Measurements from ENCODE around the gene LGALS12. TPM values are rescaled to one million over a fixed set of nuclear protein-coding genes. Genes with fewer than 3 reads are reported as not detected.

The LGALS12 gene
- total RNA-seq, 1 donor from 2014 or later = 0.25 TPM

DNA sequence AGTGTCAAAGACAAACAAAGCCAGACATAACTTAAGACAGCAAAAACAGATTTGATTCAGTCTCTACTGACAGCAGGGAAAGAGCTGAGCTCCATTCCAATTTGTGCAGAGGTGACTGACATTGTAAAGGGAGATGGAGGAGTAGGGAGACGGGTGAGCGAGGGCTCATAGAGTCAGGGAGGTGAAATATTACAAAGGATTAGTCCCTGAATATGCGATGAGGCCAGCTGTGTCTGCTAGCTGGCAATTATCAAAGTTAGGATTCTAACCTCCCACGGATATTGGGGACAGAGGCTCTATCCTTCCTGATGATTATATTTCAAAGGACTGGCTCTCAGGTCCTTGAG is 49.0 kb downstream of the LGALS12 start:
- Histone ChIP-seq H3K27me3 (ENCODE audit: low read depth) (no peaks in the 10 kb centered on the region), H3K9me3 (replicated peaks) (no peaks in the 10 kb centered on the region), H3K4me1 (peaks cover 4% of the 10 kb centered on the region), H3K36me3 (no peaks in the 10 kb centered on the region), H3K27ac (replicated peaks) (peak overlapping the region; percentile 42), H3K4me3 (no peak overlapping the region)
- no peak for DNase-seq
- TF ChIP-seq, protein P1, sequence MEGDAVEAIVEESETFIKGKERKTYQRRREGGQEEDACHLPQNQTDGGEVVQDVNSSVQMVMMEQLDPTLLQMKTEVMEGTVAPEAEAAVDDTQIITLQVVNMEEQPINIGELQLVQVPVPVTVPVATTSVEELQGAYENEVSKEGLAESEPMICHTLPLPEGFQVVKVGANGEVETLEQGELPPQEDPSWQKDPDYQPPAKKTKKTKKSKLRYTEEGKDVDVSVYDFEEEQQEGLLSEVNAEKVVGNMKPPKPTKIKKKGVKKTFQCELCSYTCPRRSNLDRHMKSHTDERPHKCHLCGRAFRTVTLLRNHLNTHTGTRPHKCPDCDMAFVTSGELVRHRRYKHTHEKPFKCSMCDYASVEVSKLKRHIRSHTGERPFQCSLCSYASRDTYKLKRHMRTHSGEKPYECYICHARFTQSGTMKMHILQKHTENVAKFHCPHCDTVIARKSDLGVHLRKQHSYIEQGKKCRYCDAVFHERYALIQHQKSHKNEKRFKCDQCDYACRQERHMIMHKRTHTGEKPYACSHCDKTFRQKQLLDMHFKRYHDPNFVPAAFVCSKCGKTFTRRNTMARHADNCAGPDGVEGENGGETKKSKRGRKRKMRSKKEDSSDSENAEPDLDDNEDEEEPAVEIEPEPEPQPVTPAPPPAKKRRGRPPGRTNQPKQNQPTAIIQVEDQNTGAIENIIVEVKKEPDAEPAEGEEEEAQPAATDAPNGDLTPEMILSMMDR (IDR thresholded peaks at IDR 0.05; ENCODE audit: borderline replicate concordance) = no peak
- intact Hi-C loops (cut with micrococcal nuclease) = no loop called here

- H3K36me3 ChIP-seq = no peaks in the 10 kb centered on the region
- TF ChIP-seq, protein P1 (IDR thresholded peaks at IDR 0.05; ENCODE audit: borderline replicate concordance) = no peak
- no peak for DNase-seq
Observed at GRCh38 chr11:63556404-63557013, 50.6 kb downstream of the LGALS12 start.

DNA sequence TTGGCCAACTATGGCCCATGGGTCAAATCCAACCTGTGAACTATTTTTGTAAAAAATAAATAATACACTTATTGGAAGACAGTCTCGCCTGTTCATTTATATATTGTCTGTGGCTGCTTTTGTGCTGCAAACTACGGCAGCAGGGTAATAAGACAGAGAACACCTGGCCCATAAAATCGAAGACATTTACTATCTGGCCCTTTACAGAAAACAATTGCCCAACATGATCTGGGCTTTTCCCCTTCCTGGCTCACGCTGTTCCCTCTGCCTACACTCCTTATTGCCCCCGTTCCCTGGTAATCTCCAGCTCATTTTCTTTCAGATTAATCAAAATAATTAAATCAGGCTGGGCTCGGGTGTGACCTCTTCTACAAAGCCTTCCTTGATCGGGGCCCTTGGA is 51.7 kb downstream of the LGALS12 start:
- Histone ChIP-seq H3K4me3 (no peak overlapping the region), H3K27ac (replicated peaks) (no peak overlapping the region), H3K27me3 (ENCODE audit: low read depth) (no peaks in the 10 kb centered on the region), H3K36me3 (no peaks in the 10 kb centered on the region), H3K4me1 (peaks cover 9% of the 10 kb centered on the region), H3K9me3 (replicated peaks) (no peaks in the 10 kb centered on the region)
- intact Hi-C loops (cut with micrococcal nuclease) = no loop called here
- no peak for DNase-seq
- TF ChIP-seq, protein P1 (IDR thresholded peaks at IDR 0.05; ENCODE audit: borderline replicate concordance) = no peak

More at GRCh38 chr11:63556404-63557013, 50.6 kb downstream of the LGALS12 start:
- H3K9me3 ChIP-seq (replicated peaks) = no peaks in the 10 kb centered on the region
- intact Hi-C loops (cut with micrococcal nuclease) = no loop called here
- H3K27me3 ChIP-seq (ENCODE audit: low read depth) = no peaks in the 10 kb centered on the region
- no peak overlapping the region for H3K4me3 ChIP-seq
- H3K27ac ChIP-seq (replicated peaks) = no peak overlapping the region
- H3K4me1 ChIP-seq = peaks cover 9% of the 10 kb centered on the region

GRCh38 chr11:63558459-63559157 is 52.7 kb downstream of the LGALS12 start:
- TF ChIP-seq, protein P1 (IDR thresholded peaks at IDR 0.05; ENCODE audit: borderline replicate concordance) = no peak
- Histone ChIP-seq H3K27me3 (ENCODE audit: low read depth) (no peaks in the 10 kb centered on the region), H3K36me3 (no peaks in the 10 kb centered on the region), H3K4me1 (peaks cover 9% of the 10 kb centered on the region), H3K9me3 (replicated peaks) (no peaks in the 10 kb centered on the region), H3K4me3 (no peak overlapping the region), H3K27ac (replicated peaks) (no peak overlapping the region)
- DNase-seq = no peak
- intact Hi-C loops (cut with micrococcal nuclease) = no loop called here

- intact Hi-C loops (cut with micrococcal nuclease) = no loop called here
- no peak overlapping the region for H3K4me3 ChIP-seq
- H3K4me1 ChIP-seq = peaks cover 5% of the 10 kb centered on the region
- H3K9me3 ChIP-seq (replicated peaks) = no peaks in the 10 kb centered on the region
- no peaks in the 10 kb centered on the region for H3K27me3 ChIP-seq (ENCODE audit: low read depth)
- TF ChIP-seq, protein P1 (IDR thresholded peaks at IDR 0.05; ENCODE audit: borderline replicate concordance) = no peak
- DNase-seq = peak; percentile 34
- no peak overlapping the region for H3K27ac ChIP-seq (replicated peaks)
- H3K36me3 ChIP-seq = no peaks in the 10 kb centered on the region
Observed at GRCh38 chr11:63560506-63561180, 54.8 kb downstream of the LGALS12 start.

Measured in left ventricle myocardium inferior (tissue), 1 donor.